OCI-LY7 (cell line): ENCODE measurements around the gene CCDC89. TPM values are rescaled to one million over a fixed set of nuclear protein-coding genes. Genes with fewer than 3 reads are reported as not detected.

Experiments
- total RNA-seq, 2 experiments: library from RNA; depleted of rRNA in 1 of 2; stranded (reverse); fragments of >200 nt in 1 of 2; shearing (Covaris generic) in 1 of 2; gene quantifications; 2 replicates each; pipeline ENCODE4 v1.2.3, GENCODE V29; 2014 to 2022

The CCDC89 gene
- total RNA-seq, 2 experiments from 2014 or later = 0.23 TPM; not detected in 1

Other genes starting within 250 kb of the CCDC89 start
- gene DLG2, start 58.9 kb downstream of the CCDC89 start, total RNA-seq (2014; rRNA removed; shearing (Covaris generic)) = 6.1 and 6.9 TPM in 2 replicates
- gene DLG2, start 58.9 kb downstream of the CCDC89 start, total RNA-seq (2022) = 8.0 and 8.2 TPM in 2 replicates
- gene TMEM126B, start 57.6 kb downstream of the CCDC89 start, total RNA-seq (2014; rRNA removed; shearing (Covaris generic)) = 45.4 and 47.4 TPM in 2 replicates
- 61.1 and 63.2 TPM in 2 replicates for gene TMEM126B, start 57.6 kb downstream of the CCDC89 start, total RNA-seq (2022)
- gene TMEM126A, start 38.2 kb downstream of the CCDC89 start, total RNA-seq (2014; rRNA removed; shearing (Covaris generic)) = 16.8 and 16.9 TPM in 2 replicates
- 25.6 and 25.7 TPM in 2 replicates for gene TMEM126A, start 38.2 kb downstream of the CCDC89 start, total RNA-seq (2022)
- 120 and 128 TPM in 2 replicates for gene CREBZF, start 21.1 kb downstream of the CCDC89 start, total RNA-seq (2014; rRNA removed; shearing (Covaris generic))
- 82.1 and 82.9 TPM in 2 replicates for gene CREBZF, start 21.1 kb downstream of the CCDC89 start, total RNA-seq (2022)
- 1.6 and 2.6 TPM in 2 replicates for gene SYTL2, start 124.9 kb upstream of the CCDC89 start, total RNA-seq (2014; rRNA removed; shearing (Covaris generic))
- 5.1 and 7.3 TPM in 2 replicates for gene SYTL2, start 124.9 kb upstream of the CCDC89 start, total RNA-seq (2022)
- not detected in 2 replicates for gene CCDC83, start 169.2 kb upstream of the CCDC89 start, total RNA-seq (2014; rRNA removed; shearing (Covaris generic))
- gene CCDC83, start 169.2 kb upstream of the CCDC89 start, total RNA-seq (2022) = not detected in 2 replicates